GM23338 (cell line): ENCODE results near the gene PIGV. TPM values are rescaled to one million over a fixed set of nuclear protein-coding genes. Genes with fewer than 3 reads are reported as not detected.

Experiments
- ATAC-seq: fragments of 200-7000 bp; cut with Tn5 transposase; 3 replicates; pipeline ENCODE4 v1.9.1; 2020
- DNase-seq: peaks from one replicate; pipeline ENCODE4 v3.0.0-alpha.2; 2015; ENCODE audit warnings: low spot score
- H2AFZ ChIP-seq: fragments of 200-600 bp; sonication (generic); 2 replicates; pipeline ENCODE4 v1.8.0; 2016; ENCODE audit warnings: antibody characterized with exemption, mild to moderate bottlenecking, moderate library complexity
- H3F3A ChIP-seq: fragments of 200-600 bp; sonication (generic); replicated peaks from 2 replicates; pipeline ENCODE4 v1.8.0; 2017; ENCODE audit warnings: antibody characterized with exemption, mixed run types, low read depth
- H3K27ac ChIP-seq: fragments of 200-600 bp; sonication (generic); 2 replicates; pipeline ENCODE4 v1.6.1; 2016; ENCODE audit warnings: low read depth
- H3K27me3 ChIP-seq: fragments of 200-600 bp; sonication (generic); 2 replicates; pipeline ENCODE4 v1.8.0; 2016; ENCODE audit warnings: mild to moderate bottlenecking, mixed run types, moderate library complexity; ENCODE audit not compliant: insufficient read depth
- H3K36me3 ChIP-seq: fragments of 200-600 bp; sonication (generic); 2 replicates; pipeline ENCODE4 v1.8.0; 2016; ENCODE audit warnings: mild to moderate bottlenecking; ENCODE audit not compliant: insufficient read depth
- H3K4me1 ChIP-seq: fragments of 200-600 bp; sonication (generic); 2 replicates; pipeline ENCODE4 v1.8.0; 2016; ENCODE audit warnings: mild to moderate bottlenecking, moderate library complexity; ENCODE audit not compliant: insufficient read depth
- H3K4me2 ChIP-seq: fragments of 200-600 bp; sonication (generic); 2 replicates; pipeline ENCODE4 v1.7.1; 2017; ENCODE audit warnings: mixed run types
- H3K4me3 ChIP-seq: fragments of 200-600 bp; sonication (generic); 2 replicates; pipeline ENCODE4 v1.6.1; 2016; ENCODE audit warnings: mixed run types
- H3K79me2 ChIP-seq: fragments of 200-600 bp; sonication (generic); replicated peaks from 2 replicates; pipeline ENCODE4 v1.8.0; 2017; ENCODE audit warnings: mild to moderate bottlenecking; ENCODE audit not compliant: insufficient read depth
- H3K9me2 ChIP-seq: fragments of 200-600 bp; sonication (generic); 2 replicates; pipeline ENCODE4 v1.8.0; 2017; ENCODE audit not compliant: insufficient read depth
- H4K20me1 ChIP-seq: fragments of 200-600 bp; sonication (generic); replicated peaks from 2 replicates; pipeline ENCODE4 v1.8.0; 2017; ENCODE audit warnings: mild to moderate bottlenecking; ENCODE audit not compliant: insufficient read depth
- H3K27ac Mint-ChIP-seq: 2 replicates; pipeline ENCODE4 v1.8.0; 2020; ENCODE audit warnings: inconsistent platforms, mild to moderate bottlenecking, moderate library complexity, mixed read lengths
- H3K27me3 Mint-ChIP-seq: 3 replicates; pipeline ENCODE4 v1.8.0; 2022; ENCODE audit warnings: low read depth, mild to moderate bottlenecking, moderate library complexity, mixed read lengths, inconsistent platforms; ENCODE audit not compliant: insufficient read depth, poor library complexity
- H3K36me3 Mint-ChIP-seq: 3 replicates; pipeline ENCODE4 v1.8.0; 2021; ENCODE audit warnings: low read depth, mild to moderate bottlenecking, inconsistent platforms, moderate library complexity, mixed read lengths
- H3K4me1 Mint-ChIP-seq: 3 replicates; pipeline ENCODE4 v1.8.0; 2020; ENCODE audit warnings: mild to moderate bottlenecking, inconsistent platforms, mixed read lengths
- H3K4me3 Mint-ChIP-seq: 3 replicates; pipeline ENCODE4 v1.8.0; 2021; ENCODE audit warnings: moderate library complexity, mild to moderate bottlenecking, inconsistent platforms, mixed read lengths
- H3K9me3 Mint-ChIP-seq: 3 replicates; pipeline ENCODE4 v1.8.0; 2020; ENCODE audit warnings: moderate library complexity, mild to moderate bottlenecking, inconsistent platforms, mixed read lengths
- CREB1 ChIP-seq: fragments of 250-450 bp; sonication (Bioruptor Pico); IDR thresholded peaks from 2 replicates; pipeline ENCODE4 v1.5.0; 2020; ENCODE audit warnings: low read depth, mild to moderate bottlenecking, moderate library complexity
- ETS1 ChIP-seq: IDR thresholded peaks from 2 replicates; pipeline ENCODE4 v1.6.1; 2016; ENCODE audit warnings: antibody characterized with exemption
- EZH2 ChIP-seq: fragments of 200-600 bp; sonication (generic); IDR thresholded peaks from one replicate; pipeline ENCODE4 v1.8.0; 2017; ENCODE audit warnings: antibody characterized with exemption, mild to moderate bottlenecking, low read depth; ENCODE audit not compliant: unreplicated experiment
- EZH2phosphoT487 ChIP-seq: fragments of 200-600 bp; sonication (generic); IDR thresholded peaks from one replicate; pipeline ENCODE4 v1.8.1; 2018; ENCODE audit warnings: antibody characterized with exemption; ENCODE audit not compliant: unreplicated experiment
- JUNB ChIP-seq: IDR thresholded peaks from one replicate; pipeline ENCODE4 v1.6.1; 2016; ENCODE audit warnings: antibody characterized with exemption; ENCODE audit not compliant: unreplicated experiment
- POLR2AphosphoS5 ChIP-seq: IDR thresholded peaks from 2 replicates; pipeline ENCODE4 v1.6.1; 2016; ENCODE audit warnings: antibody characterized with exemption, low read depth
- STAT1 ChIP-seq: IDR thresholded peaks from one replicate; pipeline ENCODE4 v1.6.1; 2016; ENCODE audit warnings: antibody characterized with exemption; ENCODE audit not compliant: unreplicated experiment
- ZNF462 ChIP-seq: fragments of 250-450 bp; sonication (Bioruptor Pico); IDR thresholded peaks from 2 replicates; pipeline ENCODE4 v1.5.0; 2020; ENCODE audit warnings: mild to moderate bottlenecking, moderate library complexity
- polyA plus RNA-seq: library from polyadenylated mRNA; unstranded; fragments of >200 nt; fragmentation: Nextera tagmentation; extraction: Ambion mirVana; gene quantifications from 2 replicates; pipeline ENCODE4 v1.2.1, GENCODE V29; 2016
- total RNA-seq: library from RNA; depleted of rRNA; stranded (reverse); fragments of >200 nt; shearing (Covaris generic); gene quantifications from 2 replicates; pipeline ENCODE4 v1.2.3, GENCODE V29; 2014
- TF ChIP-seq, protein P1 (sequence below): IDR thresholded peaks from one replicate; pipeline ENCODE4 v1.6.1; 2018; ENCODE audit warnings: antibody characterized with exemption; ENCODE audit not compliant: unreplicated experiment

Gene PIGV
- total and polyA plus RNA-seq, 2 experiments from 2014 or later, result 4.5 to 12.6 TPM

DNA sequence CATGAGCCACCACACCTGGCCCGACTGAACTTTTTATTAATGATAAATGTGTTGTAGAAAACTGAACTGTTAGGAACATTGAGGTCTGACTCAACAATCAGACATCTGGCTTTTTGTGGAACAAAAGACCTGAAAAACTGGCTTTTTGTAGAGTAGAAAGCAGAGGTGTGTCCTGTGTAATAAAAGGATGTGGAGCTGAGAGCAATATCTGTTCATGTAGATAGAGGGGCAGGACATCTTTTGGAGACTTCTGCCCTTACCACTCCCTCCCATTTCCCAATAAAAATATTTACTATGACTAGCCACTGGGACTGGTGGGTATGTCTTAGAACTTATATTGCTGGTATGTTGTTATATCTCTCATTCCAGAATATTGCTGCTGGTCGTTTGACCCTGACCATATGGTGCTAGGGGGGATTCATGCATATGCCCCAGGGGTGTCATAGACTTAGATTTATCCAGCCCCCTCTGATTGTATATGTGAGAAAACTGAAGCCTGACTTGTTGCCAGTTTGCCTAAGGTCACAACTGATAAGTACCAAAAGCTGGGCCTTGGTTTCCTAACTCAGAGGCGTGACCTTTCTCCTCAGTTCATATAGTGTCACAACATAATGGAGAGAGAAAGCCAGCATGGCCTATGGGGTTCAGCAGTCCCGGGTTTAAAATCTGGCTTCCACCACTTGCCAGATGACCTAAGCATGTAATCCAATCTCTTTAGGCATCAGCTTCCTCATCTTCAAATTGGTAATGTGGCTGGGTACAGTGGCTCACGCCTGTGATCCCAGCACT lies 33.5 kb upstream of the PIGV start:
- peaks cover 61% of the 10 kb centered on the region for H3K36me3 Mint-ChIP-seq
- Histone ChIP-seq H3F3A (peaks cover 2% of the 10 kb centered on the region; the same call in 1 of the 2 replicates), H3K4me2 (no peak overlapping the region), H3K36me3 (peaks cover 19% of the 10 kb centered on the region; the same call in 1 of the 2 replicates), H3K9me2 (no peaks in the 10 kb centered on the region), H3K4me1 (no peaks in the 10 kb centered on the region), H3K4me3 (no peak overlapping the region), H3K27me3 (no peaks in the 10 kb centered on the region), H4K20me1 (peaks cover 51% of the 10 kb centered on the region), H2AFZ (no peak overlapping the region), H3K27ac (no peak overlapping the region), H3K79me2 (peaks cover 94% of the 10 kb centered on the region)
- no peak overlapping the region for H3K27ac Mint-ChIP-seq
- H3K27me3 Mint-ChIP-seq, result no peaks in the 10 kb centered on the region
- ATAC-seq (no peak), DNase-seq (no peak)
- no peak overlapping the region for H3K4me3 Mint-ChIP-seq
- H3K9me3 Mint-ChIP-seq, result no peaks in the 10 kb centered on the region; the same call in 2 of the 3 replicates
- H3K4me1 Mint-ChIP-seq, result peaks cover under 1% of the 10 kb centered on the region; the same call in 1 of the 3 replicates
- no peak for TF ChIP-seq JUNB
- TF ChIP-seq EZH2phosphoT487, result no peak

GRCh38 chr1:26758358-26758757 lies 29.4 kb upstream of the PIGV start:
- Histone ChIP-seq H3K4me1 (no peaks in the 10 kb centered on the region), H3F3A (peaks cover 2% of the 10 kb centered on the region; the same call in 1 of the 2 replicates), H2AFZ (no peak overlapping the region), H3K27me3 (no peaks in the 10 kb centered on the region), H4K20me1 (peaks cover 32% of the 10 kb centered on the region), H3K36me3 (peaks cover 43% of the 10 kb centered on the region), H3K4me2 (no peak overlapping the region), H3K79me2 (peaks cover 64% of the 10 kb centered on the region), H3K4me3 (no peak overlapping the region), H3K27ac (no peak overlapping the region), H3K9me2 (no peaks in the 10 kb centered on the region)
- no peaks in the 10 kb centered on the region for H3K4me1 Mint-ChIP-seq
- no peak overlapping the region for H3K4me3 Mint-ChIP-seq
- H3K27me3 Mint-ChIP-seq, result peaks cover 3% of the 10 kb centered on the region
- H3K9me3 Mint-ChIP-seq, result no peaks in the 10 kb centered on the region; the same call in 1 of the 3 replicates
- H3K27ac Mint-ChIP-seq, result no peak overlapping the region
- no peak for ATAC-seq
- DNase-seq, result no peak
- peaks cover 61% of the 10 kb centered on the region for H3K36me3 Mint-ChIP-seq
- TF ChIP-seq ZNF462 (CRISPR knock-in tag) (no peak), CREB1 (no peak), POLR2AphosphoS5 (no peak), JUNB (no peak), STAT1 (no peak), ETS1 (no peak), EZH2 (no peak)
- TF ChIP-seq, protein P1, sequence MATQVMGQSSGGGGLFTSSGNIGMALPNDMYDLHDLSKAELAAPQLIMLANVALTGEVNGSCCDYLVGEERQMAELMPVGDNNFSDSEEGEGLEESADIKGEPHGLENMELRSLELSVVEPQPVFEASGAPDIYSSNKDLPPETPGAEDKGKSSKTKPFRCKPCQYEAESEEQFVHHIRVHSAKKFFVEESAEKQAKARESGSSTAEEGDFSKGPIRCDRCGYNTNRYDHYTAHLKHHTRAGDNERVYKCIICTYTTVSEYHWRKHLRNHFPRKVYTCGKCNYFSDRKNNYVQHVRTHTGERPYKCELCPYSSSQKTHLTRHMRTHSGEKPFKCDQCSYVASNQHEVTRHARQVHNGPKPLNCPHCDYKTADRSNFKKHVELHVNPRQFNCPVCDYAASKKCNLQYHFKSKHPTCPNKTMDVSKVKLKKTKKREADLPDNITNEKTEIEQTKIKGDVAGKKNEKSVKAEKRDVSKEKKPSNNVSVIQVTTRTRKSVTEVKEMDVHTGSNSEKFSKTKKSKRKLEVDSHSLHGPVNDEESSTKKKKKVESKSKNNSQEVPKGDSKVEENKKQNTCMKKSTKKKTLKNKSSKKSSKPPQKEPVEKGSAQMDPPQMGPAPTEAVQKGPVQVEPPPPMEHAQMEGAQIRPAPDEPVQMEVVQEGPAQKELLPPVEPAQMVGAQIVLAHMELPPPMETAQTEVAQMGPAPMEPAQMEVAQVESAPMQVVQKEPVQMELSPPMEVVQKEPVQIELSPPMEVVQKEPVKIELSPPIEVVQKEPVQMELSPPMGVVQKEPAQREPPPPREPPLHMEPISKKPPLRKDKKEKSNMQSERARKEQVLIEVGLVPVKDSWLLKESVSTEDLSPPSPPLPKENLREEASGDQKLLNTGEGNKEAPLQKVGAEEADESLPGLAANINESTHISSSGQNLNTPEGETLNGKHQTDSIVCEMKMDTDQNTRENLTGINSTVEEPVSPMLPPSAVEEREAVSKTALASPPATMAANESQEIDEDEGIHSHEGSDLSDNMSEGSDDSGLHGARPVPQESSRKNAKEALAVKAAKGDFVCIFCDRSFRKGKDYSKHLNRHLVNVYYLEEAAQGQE, result no peak
